CMK (cell line): ENCODE measurements around the gene FNDC3A.
"Not testable (repeated sequence)": the region's sequence is repeated elsewhere in the genome, so short reads cannot be mapped to it uniquely, and the experiment has no call there.

Experiments
- DNase-seq: peaks from one replicate; pipeline ENCODE4 v3.0.0-alpha.2; 2010; ENCODE audit warnings: low read depth

The FNDC3A gene

GRCh38 chr13:48976576-48977285 lies 1.0 kb downstream of the FNDC3A start:
- no peak for DNase-seq

DNA sequence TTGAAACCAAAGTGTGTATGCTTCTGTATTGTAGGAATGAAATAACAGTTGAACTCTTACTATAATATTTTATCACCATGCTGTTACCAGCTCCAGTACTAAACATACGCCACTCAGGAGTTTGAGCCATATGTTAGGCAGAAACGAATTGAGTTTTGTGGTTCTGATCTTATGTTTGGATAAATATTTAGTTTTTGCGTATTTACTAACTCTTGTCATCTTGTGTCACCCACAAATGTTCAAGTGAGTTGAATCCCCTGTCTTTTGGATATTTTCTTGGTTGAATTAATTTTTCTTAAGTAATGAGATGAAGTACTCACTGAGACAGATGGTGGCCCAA lies 1.5 kb downstream of the FNDC3A start:
- no peak for DNase-seq

DNA sequence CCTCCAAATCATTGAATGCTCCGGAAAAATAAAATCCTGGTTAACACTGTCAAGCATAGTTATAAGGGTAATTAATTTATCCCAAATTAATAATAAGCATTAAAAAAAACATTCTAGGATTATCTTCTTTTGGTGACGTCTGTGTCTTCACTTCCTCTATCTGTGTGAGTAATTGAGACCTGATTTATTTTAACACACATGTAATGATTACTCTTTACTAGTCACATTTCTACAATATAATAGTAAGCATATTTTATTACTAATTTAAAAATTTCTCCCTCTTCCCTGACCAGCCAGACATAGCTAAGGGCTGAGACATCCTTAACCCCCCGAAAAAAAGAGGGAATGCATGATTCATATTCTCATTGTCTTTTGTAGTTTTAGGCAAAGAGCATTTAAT lies 2.3 kb downstream of the FNDC3A start:
- no peak for DNase-seq

- no peak for DNase-seq
These were observed 3.4 kb downstream of the FNDC3A start for GRCh38 chr13:48978942-48979601.

- no peak for DNase-seq
These were observed 4.2 kb downstream of the FNDC3A start for GRCh38 chr13:48979892-48980291.

DNA sequence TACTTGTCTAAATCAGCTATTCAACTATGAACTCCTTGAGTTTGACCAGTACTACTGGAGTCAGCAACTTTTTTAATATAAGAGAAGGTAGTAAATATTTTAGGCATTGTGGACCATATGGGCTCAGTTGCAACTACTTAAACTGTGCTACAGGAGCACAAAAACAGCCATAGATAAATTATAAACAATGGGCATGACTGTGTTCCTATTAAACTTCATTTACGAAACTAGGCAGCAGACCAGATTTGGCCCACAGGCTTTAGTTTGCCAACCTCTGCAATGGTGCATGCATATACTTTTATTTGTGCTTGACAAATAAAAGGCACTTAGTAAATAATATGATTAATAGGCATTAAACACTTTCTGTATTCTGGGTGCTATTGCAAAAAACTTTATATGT lies 7.6 kb downstream of the FNDC3A start:
- no peak for DNase-seq

DNA sequence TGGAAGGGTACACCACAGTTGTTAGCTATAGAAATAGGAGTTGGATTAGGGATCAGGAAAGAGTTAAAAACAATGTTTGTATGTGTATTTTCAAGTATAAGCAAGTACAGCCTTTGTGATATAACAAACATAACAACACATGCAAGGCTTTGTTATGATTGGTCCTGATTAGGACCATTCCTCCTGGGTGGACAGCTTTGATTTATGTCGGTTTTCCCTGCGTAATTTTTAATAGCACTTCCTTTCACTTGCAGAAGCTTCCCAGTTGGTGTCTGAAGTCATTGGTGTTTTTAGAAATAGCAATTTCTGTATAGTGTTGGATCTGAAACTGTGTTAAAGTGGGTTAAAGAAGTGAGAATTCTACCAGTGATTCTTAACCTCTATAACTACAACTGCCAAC lies 10.0 kb downstream of the FNDC3A start:
- DNase-seq: no peak

DNA sequence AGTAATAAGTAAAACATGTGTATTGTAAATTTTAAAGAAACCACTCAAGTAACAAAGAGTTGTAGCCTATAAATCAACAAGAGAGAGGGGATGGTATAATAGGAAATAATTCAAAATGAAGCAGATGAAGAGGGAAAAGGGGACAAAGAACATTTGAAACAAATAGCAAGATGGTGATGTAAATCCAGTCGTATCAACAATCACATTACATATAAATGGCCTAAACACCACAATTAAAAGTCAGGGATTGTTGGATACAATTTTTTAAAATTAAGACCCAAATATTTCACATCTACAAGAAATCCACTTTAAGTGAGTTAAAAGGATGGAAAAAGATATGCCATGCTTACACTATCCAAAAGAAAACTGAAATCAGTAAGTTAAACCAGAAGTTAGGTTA lies 15.2 kb downstream of the FNDC3A start:
- DNase-seq: no peak

DNA sequence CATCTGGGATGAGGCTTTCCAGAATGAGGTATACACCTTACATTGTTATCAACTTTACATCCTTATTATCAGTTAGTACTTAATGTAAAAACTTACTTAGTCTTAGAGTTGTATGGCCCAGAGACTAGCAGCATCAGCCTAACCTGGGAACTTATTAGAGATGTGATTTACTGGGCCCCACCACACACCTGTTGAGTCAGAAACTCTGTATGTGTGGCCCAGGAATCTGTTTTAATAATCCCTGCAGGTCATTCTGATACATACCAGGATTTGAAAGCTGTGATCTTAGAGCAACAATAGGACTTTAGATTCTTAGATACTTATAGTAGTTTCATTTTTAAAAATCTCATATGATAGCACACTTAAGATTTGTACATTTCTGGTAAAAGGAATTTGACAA lies 17.4 kb downstream of the FNDC3A start:
- DNase-seq: no peak

- no peak for DNase-seq
These were observed 19.0 kb downstream of the FNDC3A start for GRCh38 chr13:48994706-48995105.

DNA sequence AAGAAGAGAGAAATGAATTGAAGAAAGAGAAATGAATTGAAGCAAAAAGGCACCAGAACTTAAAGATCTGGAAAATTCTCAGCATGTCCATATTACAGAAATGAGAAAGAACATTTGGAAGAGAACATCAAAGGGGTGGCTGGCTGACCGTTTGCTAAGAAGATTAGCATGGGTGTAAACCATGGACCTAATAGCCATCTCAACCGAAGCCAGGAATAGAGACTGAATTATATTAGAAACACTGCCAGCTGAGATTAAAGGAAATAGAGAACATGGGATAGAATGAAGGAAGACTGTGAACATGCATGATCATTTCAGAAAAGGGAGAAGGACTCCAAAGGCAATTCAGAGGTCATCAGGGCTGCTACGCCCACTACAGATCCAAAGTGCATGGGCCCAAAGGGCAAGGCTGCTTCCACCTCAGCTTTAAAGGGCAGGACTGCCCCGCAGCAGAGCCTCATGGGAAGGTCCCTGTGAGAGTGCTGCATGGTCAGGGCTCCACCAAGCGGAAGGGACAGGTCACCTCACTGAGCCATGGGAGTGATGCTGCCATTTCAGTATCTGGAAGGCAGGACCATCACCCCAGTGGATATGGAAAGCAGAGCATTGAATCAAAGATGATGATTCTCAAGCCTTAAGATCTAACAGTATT lies 23.1 kb downstream of the FNDC3A start:
- no peak for DNase-seq

GRCh38 chr13:49000247-49000646 lies 24.5 kb downstream of the FNDC3A start:
- no peak for DNase-seq

DNA sequence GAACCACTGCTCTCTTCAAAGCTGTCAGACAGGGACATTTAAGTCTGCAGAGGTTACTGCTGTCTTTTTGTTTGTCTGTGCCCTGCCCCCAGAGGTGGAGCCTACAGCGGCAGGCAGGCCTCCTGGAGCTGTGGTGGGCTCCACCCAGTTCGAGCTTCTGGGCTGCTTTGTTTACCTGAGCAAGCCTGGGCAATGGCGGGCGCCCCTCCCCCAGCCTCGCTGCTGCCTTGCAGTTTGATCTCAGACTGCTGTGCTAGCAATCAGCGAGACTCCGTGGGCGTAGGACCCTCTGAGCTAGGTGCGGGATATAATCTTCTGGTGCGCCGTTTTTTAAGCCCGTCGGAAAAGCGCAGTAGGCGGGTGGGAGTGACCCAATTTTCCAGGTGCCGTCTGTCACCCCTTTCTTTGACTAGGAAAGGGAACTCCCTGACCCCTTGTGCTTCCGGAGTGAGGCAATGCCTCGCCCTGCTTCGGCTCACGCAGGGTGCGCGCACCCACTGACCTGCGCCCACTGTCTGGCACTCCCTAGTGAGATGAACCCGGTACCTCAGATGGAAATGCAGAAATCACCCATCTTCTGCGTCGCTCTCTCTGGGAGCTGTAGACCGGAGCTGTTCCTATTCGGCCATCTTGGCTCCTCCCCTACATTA lies 43.4 kb downstream of the FNDC3A start:
- DNase-seq: not testable (repeated sequence)

- no peak for DNase-seq
These were observed 44.6 kb downstream of the FNDC3A start for GRCh38 chr13:49020328-49020727.

DNA sequence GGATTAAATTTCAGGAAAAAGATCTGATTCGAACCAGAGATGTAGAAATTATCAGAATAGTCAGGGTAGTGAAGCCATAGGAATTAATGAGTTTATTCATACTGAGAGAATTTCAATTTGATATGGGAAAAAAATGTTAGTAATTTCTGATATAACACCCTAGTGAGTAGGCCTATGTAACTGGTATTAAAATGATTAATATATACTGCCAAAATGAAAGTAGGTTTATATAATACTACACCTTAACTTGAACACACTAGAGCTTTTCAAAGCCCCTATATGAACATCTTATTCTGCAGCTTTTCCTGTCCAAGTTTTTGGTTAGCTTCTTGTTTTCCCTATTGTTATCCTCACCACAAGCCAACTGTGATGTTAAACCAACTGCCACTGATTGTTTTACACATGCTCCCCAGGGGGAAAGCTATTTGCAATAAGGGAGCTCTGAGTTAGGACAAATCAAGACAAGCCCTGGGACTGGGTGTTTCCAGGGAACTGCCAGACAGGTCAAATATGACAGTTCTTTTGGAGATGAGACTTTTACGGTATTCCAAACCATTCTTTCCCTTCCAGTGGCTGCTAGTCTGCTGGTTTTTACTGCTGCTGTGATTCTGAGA lies 45.3 kb downstream of the FNDC3A start:
- no peak for DNase-seq

- no peak for DNase-seq
These were observed 46.2 kb downstream of the FNDC3A start for GRCh38 chr13:49021953-49022352.

DNA sequence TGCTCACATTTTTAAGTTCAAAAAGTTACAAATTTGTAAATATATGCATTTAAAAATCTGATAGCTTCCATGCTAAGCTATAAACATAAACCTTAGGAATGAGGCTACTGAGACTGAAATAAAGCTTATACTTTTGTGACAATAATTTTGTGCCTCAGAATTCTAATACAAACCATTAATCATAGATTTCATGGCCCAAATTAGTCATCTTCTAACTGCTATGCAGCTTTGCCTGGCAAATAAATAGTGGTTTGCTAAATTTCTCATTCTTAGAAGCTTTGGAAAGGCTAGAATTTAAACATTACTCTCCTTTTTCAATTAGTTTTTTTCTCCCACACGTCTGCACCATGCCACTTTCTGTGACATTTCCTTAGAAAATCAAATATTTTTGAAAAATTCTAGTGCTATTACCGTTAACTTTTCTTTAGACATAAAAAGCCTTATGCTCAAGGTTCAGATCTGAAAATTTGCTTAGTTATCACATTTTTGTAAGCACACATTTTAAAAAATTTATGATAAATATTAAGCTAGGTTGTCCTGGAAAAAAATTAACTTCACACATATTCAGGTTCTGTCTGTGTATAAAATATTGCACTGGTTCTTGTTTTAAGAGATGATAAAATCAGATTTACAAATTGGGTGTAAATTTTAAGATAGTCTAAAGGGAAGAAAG lies 46.9 kb downstream of the FNDC3A start:
- DNase-seq: no peak

GRCh38 chr13:49023431-49023830 lies 47.7 kb downstream of the FNDC3A start:
- DNase-seq: no peak

DNA sequence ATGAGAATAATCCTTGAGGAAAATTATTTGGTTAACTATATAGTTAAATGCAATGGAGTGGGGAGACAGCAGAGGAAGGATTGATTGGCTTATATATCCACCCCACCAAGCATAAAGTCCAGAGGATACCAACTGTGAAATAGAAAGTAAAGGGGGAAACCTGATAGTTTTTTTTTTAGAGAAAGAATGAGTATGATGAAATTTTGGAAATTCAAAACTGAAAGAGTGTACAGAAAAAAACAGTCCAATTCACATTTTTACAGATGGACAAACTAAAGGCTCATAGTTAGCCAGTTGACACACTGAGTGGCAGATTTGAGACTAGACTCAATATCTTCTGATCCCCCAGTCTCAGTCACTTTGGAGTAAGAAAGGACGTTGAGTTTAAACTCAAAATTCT lies 51.1 kb downstream of the FNDC3A start:
- DNase-seq: no peak

- DNase-seq: no peak
These were observed 53.9 kb downstream of the FNDC3A start for GRCh38 chr13:49029570-49029969.

- no peak for DNase-seq
These were observed 54.5 kb downstream of the FNDC3A start for GRCh38 chr13:49030213-49030612.

DNA sequence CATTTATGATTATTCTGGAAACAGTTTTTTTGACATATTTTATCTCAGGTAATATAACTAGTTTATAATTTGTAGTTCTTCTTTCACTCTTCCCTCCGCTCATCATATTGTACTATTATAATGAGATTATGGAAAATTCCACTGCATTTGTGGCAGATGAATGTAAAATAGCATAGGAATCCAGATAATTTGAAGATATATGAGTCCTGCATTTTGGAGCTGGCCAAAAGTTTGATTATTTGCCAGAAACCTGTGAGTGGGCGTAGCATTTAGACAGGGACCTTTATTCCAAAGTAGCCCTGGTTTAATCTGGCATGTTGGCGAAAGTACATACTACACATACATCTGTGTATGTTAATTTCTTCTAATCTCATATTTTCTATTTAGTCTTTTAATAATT lies 65.2 kb downstream of the FNDC3A start:
- no peak for DNase-seq
